Fibroblast of the aortic adventitia (primary cell): ENCODE measurements around the gene SEMA3D. TPM values are rescaled to one million over a fixed set of nuclear protein-coding genes. Genes with fewer than 3 reads are reported as not detected.
A peak's percentile ranks its signal among the peaks of the same experiment; 100 is the strongest.

Experiments
- DNase-seq: peaks from one replicate; pipeline ENCODE4 v3.0.0-alpha.2; 2010; ENCODE audit warnings: low read depth
- H3K4me3 ChIP-seq: 2 replicates; pipeline ENCODE4 v1.5.1; 2011; ENCODE audit warnings: low read depth, mild to moderate bottlenecking, control low read depth, low read length, moderate library complexity
- total RNA-seq: library from RNA; depleted of rRNA; stranded (reverse); fragments of >200 nt; gene quantifications from 2 replicates; pipeline ENCODE4 v1.2.3, GENCODE V29; 2012; ENCODE audit warnings: low replicate concordance
- TF ChIP-seq, protein P1 (sequence below): IDR thresholded peaks from 2 replicates; pipeline ENCODE4 v1.5.1; 2011; ENCODE audit warnings: mild to moderate bottlenecking, low read length, control low read depth, inconsistent platforms; ENCODE audit not compliant: insufficient read depth

Gene SEMA3D
- total RNA-seq, 1 donor, result 51.2 TPM

DNA sequence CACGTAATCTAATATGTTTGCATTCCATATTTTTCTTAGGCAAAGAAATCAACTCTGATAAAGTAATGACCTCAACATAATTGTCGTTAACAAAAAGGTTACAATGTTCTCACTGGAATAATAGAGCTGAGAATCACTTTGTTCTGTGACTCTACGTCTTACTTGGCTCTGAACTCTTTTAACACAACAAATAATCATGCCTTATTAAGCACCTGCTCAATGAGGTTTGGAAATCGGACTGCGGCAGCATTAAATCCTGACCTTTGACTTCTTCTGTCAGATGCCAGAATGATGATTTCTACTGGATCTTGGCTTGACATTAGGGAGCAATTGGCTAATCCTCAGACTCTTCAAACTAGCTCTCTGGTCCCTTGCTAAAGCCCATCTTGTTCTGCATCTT is 233.6 kb downstream of the SEMA3D start:
- DNase-seq, result no peak
- H3K4me3 ChIP-seq, result no peak overlapping the region
- TF ChIP-seq, protein P1, sequence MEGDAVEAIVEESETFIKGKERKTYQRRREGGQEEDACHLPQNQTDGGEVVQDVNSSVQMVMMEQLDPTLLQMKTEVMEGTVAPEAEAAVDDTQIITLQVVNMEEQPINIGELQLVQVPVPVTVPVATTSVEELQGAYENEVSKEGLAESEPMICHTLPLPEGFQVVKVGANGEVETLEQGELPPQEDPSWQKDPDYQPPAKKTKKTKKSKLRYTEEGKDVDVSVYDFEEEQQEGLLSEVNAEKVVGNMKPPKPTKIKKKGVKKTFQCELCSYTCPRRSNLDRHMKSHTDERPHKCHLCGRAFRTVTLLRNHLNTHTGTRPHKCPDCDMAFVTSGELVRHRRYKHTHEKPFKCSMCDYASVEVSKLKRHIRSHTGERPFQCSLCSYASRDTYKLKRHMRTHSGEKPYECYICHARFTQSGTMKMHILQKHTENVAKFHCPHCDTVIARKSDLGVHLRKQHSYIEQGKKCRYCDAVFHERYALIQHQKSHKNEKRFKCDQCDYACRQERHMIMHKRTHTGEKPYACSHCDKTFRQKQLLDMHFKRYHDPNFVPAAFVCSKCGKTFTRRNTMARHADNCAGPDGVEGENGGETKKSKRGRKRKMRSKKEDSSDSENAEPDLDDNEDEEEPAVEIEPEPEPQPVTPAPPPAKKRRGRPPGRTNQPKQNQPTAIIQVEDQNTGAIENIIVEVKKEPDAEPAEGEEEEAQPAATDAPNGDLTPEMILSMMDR, result no peak

- TF ChIP-seq, protein P1, result no peak
- peak; percentile 25 for DNase-seq
- no peak overlapping the region for H3K4me3 ChIP-seq
Measured at GRCh38 chr7:84950836-84951235, 236.0 kb downstream of the SEMA3D start.

DNA sequence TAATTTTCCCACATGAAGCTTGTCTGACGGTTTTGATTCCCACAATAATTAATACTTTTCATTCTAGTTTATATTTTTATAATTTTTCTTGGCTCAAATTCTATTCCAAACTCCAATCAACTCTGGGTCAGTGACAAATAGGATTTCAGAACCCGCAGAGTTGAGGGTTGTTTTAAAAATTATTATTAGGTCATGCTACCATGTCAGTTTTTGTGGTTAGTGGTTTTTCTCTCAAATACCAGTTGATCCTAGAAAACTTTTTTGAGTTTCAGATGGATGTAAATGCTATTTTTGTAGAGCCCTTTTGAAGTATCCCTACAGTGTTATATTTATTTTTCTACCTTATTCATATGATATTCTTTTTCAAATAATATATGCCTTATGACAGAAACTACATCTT is 237.4 kb downstream of the SEMA3D start:
- DNase-seq, result no peak

DNA sequence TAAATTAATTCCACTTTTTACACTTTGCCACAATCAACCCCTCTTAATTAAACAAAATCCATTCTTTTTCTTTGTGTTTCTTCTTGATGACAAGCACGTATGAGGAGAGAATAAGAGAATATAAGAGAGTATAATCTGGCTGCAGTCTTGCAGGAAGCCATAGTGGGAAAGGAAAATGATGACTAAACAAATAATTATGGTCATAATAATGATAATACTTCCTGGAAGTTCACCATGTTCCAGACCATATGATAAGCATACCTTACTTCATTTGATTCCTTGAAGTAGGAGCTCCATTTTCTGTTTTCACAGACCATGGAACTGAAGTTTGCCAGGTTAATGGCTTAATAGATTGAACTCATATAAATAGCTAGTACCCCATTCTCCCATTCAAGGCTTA is 237.8 kb downstream of the SEMA3D start:
- H3K4me3 ChIP-seq, result no peak overlapping the region
- DNase-seq, result peak; percentile 5
- TF ChIP-seq, protein P1, result no peak

More for the DNA sequence above, 237.4 kb downstream of the SEMA3D start:
- TF ChIP-seq, protein P1, result no peak
- H3K4me3 ChIP-seq, result no peak overlapping the region

- no peak for DNase-seq
- TF ChIP-seq, protein P1, result no peak
- H3K4me3 ChIP-seq, result no peak overlapping the region
Measured at GRCh38 chr7:84948634-84949033, 238.2 kb downstream of the SEMA3D start.

DNA sequence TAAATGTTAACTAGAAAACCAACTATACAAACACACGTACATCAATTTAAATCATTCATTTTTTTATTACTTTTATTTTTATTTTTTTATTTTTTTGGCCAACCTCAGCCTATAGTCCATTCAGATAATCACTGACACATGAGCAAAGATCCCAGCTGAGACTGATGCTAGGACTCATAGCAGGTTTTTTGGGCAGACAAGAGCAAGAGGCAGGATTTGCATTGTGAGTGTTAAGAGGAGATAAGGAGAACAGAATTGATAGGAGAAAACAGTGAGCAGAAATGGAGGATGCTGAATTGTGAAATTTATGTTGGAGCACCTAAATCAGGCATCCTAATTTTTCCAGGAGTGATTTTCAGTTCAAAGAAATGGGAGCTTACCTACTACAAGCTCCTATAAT is 240.3 kb downstream of the SEMA3D start:
- DNase-seq, result no peak
- TF ChIP-seq, protein P1, result no peak
- H3K4me3 ChIP-seq, result no peak overlapping the region
